OCI-LY1 (cell line): ENCODE data around the gene IL12RB1.

Experiments used
- CTCF ChIP-seq: fragments of 200-600 bp; sonication (generic), shearing (Covaris generic); IDR thresholded peaks from 2 replicates; pipeline ENCODE4 v1.5.1; 2017; ENCODE audit warnings: mild to moderate bottlenecking, antibody characterized with exemption, low read length, moderate library complexity, mixed read lengths
- EZH2 ChIP-seq: fragments of 200-600 bp; sonication (generic), shearing (Covaris generic); IDR thresholded peaks from 2 replicates; pipeline ENCODE4 v1.8.0; 2017; ENCODE audit warnings: borderline replicate concordance, mixed run types, mild to moderate bottlenecking, antibody characterized with exemption, low read length, moderate library complexity, mixed read lengths

GRCh38 chr19:18104793-18105131, 18.0 kb upstream of the IL12RB1 start:
- no peak for TF ChIP-seq CTCF
- no peak for TF ChIP-seq EZH2
